RWPE1 (cell line): ENCODE results near the gene TMEM108.

Experiments used
- CTCF ChIA-PET: fragments of 350-600 bp; sonication (Branson Sonifier 250); formaldehyde crosslinking; extraction: SDS; loops from one replicate; lab custom pipeline; 2021; lab: Yijun Ruan, JAX
- POLR2A ChIA-PET: fragments of 400-600 bp; formaldehyde crosslinking; extraction: SDS; loops from one replicate; lab custom pipeline; 2020; ENCODE audit warnings: antibody characterized with exemption; ENCODE audit not compliant: low non-redundant PET; lab: Yijun Ruan, JAX
- DNase-seq: peaks from one replicate; pipeline ENCODE4 v3.0.0; 2012; ENCODE audit warnings: low spot score
- H3K27ac ChIP-seq: fragments of 450-650 bp; 2 replicates; pipeline ENCODE4 v1.5.1; 2017
- CTCF ChIP-seq: fragments of 450-650 bp; conservative IDR thresholded peaks from 2 replicates; pipeline ENCODE4 v1.5.1; 2017; ENCODE audit warnings: low read depth, mild to moderate bottlenecking

TMEM108 gene

GRCh38 chr3:133081016-133081415 lies 42.8 kb downstream of the TMEM108 start:
- POLR2A ChIA-PET = no interaction called here

GRCh38 chr3:133083395-133083794 lies 45.2 kb downstream of the TMEM108 start:
- H3K27ac ChIP-seq = no peak overlapping the region
- DNase-seq = no peak
- ChIA-PET POLR2A (no interaction called here), CTCF (no interaction called here)
- TF ChIP-seq CTCF = no peak

More at GRCh38 chr3:133081016-133081415, 42.8 kb downstream of the TMEM108 start:
- CTCF ChIA-PET = no interaction called here
- DNase-seq = no peak
- H3K27ac ChIP-seq = no peak overlapping the region
- TF ChIP-seq CTCF = no peak

- DNase-seq = no peak
- no peak overlapping the region for H3K27ac ChIP-seq
- ChIA-PET CTCF (no interaction called here), POLR2A (no interaction called here)
- no peak for TF ChIP-seq CTCF
These were observed 51.8 kb downstream of the TMEM108 start for GRCh38 chr3:133089906-133090485.

- TF ChIP-seq CTCF = no peak
- DNase-seq = no peak
- ChIA-PET CTCF (interaction anchor here (0.6 kb wide), 1 partner anchor 175 kb away, joined by 6 read pairs; no protein-coding TSS in a partner anchor), POLR2A (no interaction called here)
- H3K27ac ChIP-seq = no peak overlapping the region
These were observed 54.5 kb downstream of the TMEM108 start for GRCh38 chr3:133092681-133093080.

- no peak for TF ChIP-seq CTCF
- CTCF ChIA-PET = no interaction called here
- no peak overlapping the region for H3K27ac ChIP-seq
- POLR2A ChIA-PET = no interaction called here
- no peak for DNase-seq
These were observed 55.2 kb downstream of the TMEM108 start for GRCh38 chr3:133093366-133093765.

- no peak for DNase-seq
- ChIA-PET POLR2A (no interaction called here), CTCF (no interaction called here)
- no peak for TF ChIP-seq CTCF
- H3K27ac ChIP-seq = no peak overlapping the region
These were observed 58.9 kb downstream of the TMEM108 start for GRCh38 chr3:133096900-133097613.
